GM10248 (cell line): Measurements from ENCODE around the gene DCTN2.
"Not testable (repeated sequence)": the region's sequence is repeated elsewhere in the genome, so short reads cannot be mapped to it uniquely, and the experiment has no call there.

Source experiments
- CTCF ChIA-PET: fragments of 300-600 bp; sonication (Branson Sonifier 250); formaldehyde crosslinking; extraction: SDS; loops from one replicate; lab custom pipeline; 2021; ENCODE audit warnings: antibody characterized with exemption; lab: Yijun Ruan, JAX
- POLR2A ChIA-PET: fragments of 350-650 bp; sonication (Branson Sonifier 250); formaldehyde crosslinking; extraction: SDS; loops from one replicate; lab custom pipeline; 2020; ENCODE audit warnings: antibody characterized with exemption; lab: Yijun Ruan, JAX
- DNase-seq: peaks from one replicate; pipeline ENCODE4 v3.0.0; 2012; ENCODE audit errors: extremely low spot score
- TF ChIP-seq, protein P1 (sequence below): IDR thresholded peaks from 2 replicates; pipeline ENCODE4 v1.5.1; 2012; ENCODE audit warnings: mild to moderate bottlenecking, low read depth; ENCODE audit errors: extremely low read depth, missing control alignments, control extremely low read depth

Gene DCTN2

GRCh38 chr12:57498132-57498502 is 48.9 kb downstream of the DCTN2 start:
- DNase-seq = no peak
- CTCF ChIA-PET = interaction anchor here (1.0 to 2.1 kb wide), 4 partner anchors 13 to 46 kb away, joined by 3 to 7 read pairs (median 3); no protein-coding TSS in a partner anchor
- POLR2A ChIA-PET = no interaction called here
- TF ChIP-seq, protein P1, sequence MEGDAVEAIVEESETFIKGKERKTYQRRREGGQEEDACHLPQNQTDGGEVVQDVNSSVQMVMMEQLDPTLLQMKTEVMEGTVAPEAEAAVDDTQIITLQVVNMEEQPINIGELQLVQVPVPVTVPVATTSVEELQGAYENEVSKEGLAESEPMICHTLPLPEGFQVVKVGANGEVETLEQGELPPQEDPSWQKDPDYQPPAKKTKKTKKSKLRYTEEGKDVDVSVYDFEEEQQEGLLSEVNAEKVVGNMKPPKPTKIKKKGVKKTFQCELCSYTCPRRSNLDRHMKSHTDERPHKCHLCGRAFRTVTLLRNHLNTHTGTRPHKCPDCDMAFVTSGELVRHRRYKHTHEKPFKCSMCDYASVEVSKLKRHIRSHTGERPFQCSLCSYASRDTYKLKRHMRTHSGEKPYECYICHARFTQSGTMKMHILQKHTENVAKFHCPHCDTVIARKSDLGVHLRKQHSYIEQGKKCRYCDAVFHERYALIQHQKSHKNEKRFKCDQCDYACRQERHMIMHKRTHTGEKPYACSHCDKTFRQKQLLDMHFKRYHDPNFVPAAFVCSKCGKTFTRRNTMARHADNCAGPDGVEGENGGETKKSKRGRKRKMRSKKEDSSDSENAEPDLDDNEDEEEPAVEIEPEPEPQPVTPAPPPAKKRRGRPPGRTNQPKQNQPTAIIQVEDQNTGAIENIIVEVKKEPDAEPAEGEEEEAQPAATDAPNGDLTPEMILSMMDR = no peak

GRCh38 chr12:57497223-57498131 is 49.5 kb downstream of the DCTN2 start:
- TF ChIP-seq, protein P1 = no peak
- CTCF ChIA-PET = interaction anchor here (1.0 to 2.1 kb wide), 6 partner anchors 13 to 86 kb away, joined by 3 to 7 read pairs (median 3); no protein-coding TSS in a partner anchor
- POLR2A ChIA-PET = interaction anchor here (0.9 kb wide), 1 partner anchor 16 kb away, joined by 3 read pairs; no protein-coding TSS in a partner anchor
- no peak for DNase-seq

GRCh38 chr12:57496822-57497221 is 50.2 kb downstream of the DCTN2 start:
- ChIA-PET CTCF (interaction anchor here (1.0 to 2.1 kb wide), 4 partner anchors 14 to 87 kb away, joined by 3 to 7 read pairs (median 3); no protein-coding TSS in a partner anchor), POLR2A (interaction anchor here (0.9 kb wide), 1 partner anchor 17 kb away, joined by 3 read pairs; no protein-coding TSS in a partner anchor)
- DNase-seq = no peak
- TF ChIP-seq, protein P1 = no peak

DNA sequence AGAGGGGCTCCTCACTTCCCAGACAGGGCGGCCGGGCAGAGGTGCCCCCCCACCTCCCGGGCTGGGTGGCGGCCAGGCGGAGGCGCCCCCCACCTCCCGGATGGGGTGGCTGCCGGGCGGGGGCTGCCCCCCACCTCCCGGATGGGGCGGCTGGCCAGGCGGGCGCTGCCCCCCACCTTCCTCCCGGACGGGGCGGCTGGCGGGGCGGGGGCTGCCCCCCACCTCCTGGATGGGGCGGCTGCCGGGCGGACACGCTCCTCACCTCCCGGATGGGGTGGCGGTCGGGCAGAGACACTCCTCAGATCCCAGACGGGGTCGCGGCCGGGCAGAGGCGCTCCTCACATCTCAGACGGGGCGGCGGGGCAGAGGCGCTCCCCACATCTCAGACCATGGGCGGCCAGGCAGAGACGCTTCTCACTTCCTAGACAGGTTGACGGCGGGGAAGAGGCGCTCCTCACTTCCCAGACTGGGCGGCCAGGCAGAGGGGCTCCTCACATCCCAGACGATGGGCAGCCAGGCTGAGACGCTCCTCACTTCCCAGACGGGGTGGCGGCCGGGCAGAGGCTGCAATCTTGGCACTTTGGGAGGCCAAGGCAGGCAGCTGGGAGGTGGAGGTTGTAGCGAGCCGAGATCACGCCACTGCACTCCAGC is 51.8 kb downstream of the DCTN2 start:
- POLR2A ChIA-PET, DNase-seq, CTCF ChIA-PET: not testable (repeated sequence)

GRCh38 chr12:57491393-57492280 is 55.4 kb downstream of the DCTN2 start:
- no peak for DNase-seq
- CTCF ChIA-PET = interaction anchor here (0.8 to 2.2 kb wide), 6 partner anchors 11 to 38 kb away, joined by 3 to 7 read pairs (median 4); no protein-coding TSS in a partner anchor
- TF ChIP-seq, protein P1 = no peak
- POLR2A ChIA-PET = no interaction called here

- TF ChIP-seq, protein P1 = no peak
- ChIA-PET CTCF (interaction anchor here (1.0 to 2.2 kb wide), 5 partner anchors 13 to 247 kb away, joined by 3 to 7 read pairs (median 5); no protein-coding TSS in a partner anchor), POLR2A (interaction anchor here (0.7 kb wide), 1 partner anchor 14 kb away, joined by 3 read pairs; no protein-coding TSS in a partner anchor)
- no peak for DNase-seq
These were observed 56.9 kb downstream of the DCTN2 start for GRCh38 chr12:57490126-57490525.
